Liver (tissue), 9 donors: ENCODE measurements around the gene DSE. TPM values are rescaled to one million over a fixed set of nuclear protein-coding genes. Genes with fewer than 3 reads are reported as not detected.

Experiments used
- DNase-seq: peaks from one replicate; pipeline ENCODE4 v3.0.0-alpha.2; 2017; ENCODE audit warnings: low spot score
- H3K27ac ChIP-seq, 2 donors: one replicate each; pipeline ENCODE4 v1.7.0; 2013; ENCODE audit warnings: inconsistent platforms in 2 of 2, low read length in 2 of 2, control low read depth in 1 of 2, low read depth in 1 of 2, mild to moderate bottlenecking in 1 of 2
- H3K27me3 ChIP-seq, 4 donors: one replicate each; pipeline versions ENCODE4 v1.6.1 to v1.7.0; 2013; ENCODE audit warnings: low read length in 3 of 4, inconsistent platforms in 1 of 4, mild to moderate bottlenecking in 1 of 4, moderate library complexity in 1 of 4; ENCODE audit not compliant: control insufficient read depth in 4 of 4, insufficient read depth in 4 of 4
- H3K36me3 ChIP-seq, 4 donors: one replicate each; pipeline versions ENCODE4 v1.6.1 to v1.7.0; 2013; ENCODE audit warnings: low read length in 3 of 4, mild to moderate bottlenecking in 3 of 4, low read depth in 1 of 4, moderate library complexity in 1 of 4; ENCODE audit not compliant: control insufficient read depth in 4 of 4, insufficient read depth in 3 of 4
- H3K4me1 ChIP-seq, 4 donors: one replicate each; pipeline versions ENCODE4 v1.6.1 to v1.7.0; 2013; ENCODE audit warnings: low read length in 3 of 4, mild to moderate bottlenecking in 3 of 4, moderate library complexity in 1 of 4; ENCODE audit not compliant: control insufficient read depth in 4 of 4, insufficient read depth in 4 of 4
- H3K4me3 ChIP-seq, 3 donors: one replicate each; pipeline versions ENCODE4 v1.6.1 to v1.7.0; 2013; ENCODE audit warnings: low read length in 3 of 3, control low read depth in 1 of 3, low read depth in 1 of 3, mild to moderate bottlenecking in 1 of 3
- H3K9ac ChIP-seq, 2 donors: one replicate each; pipeline ENCODE4 v1.7.0; 2013; ENCODE audit warnings: low read length in 2 of 2, mild to moderate bottlenecking in 2 of 2, moderate library complexity in 2 of 2, control low read depth in 1 of 2, low read depth in 1 of 2
- H3K9me3 ChIP-seq, 4 donors: one replicate each; pipeline versions ENCODE4 v1.6.1 to v1.7.0; 2013; ENCODE audit warnings: low read length in 3 of 4; ENCODE audit not compliant: control insufficient read depth in 4 of 4
- EGR1 ChIP-seq, 2 donors: IDR thresholded peaks; 2 replicates each; pipeline ENCODE4 v1.6.1; 2016 to 2018; ENCODE audit warnings: antibody characterized with exemption in 2 of 2, low read depth in 2 of 2
- FOXA1 ChIP-seq: IDR thresholded peaks from 2 replicates; pipeline ENCODE4 v1.6.1; 2016; ENCODE audit warnings: antibody characterized with exemption
- FOXA2 ChIP-seq: IDR thresholded peaks from 2 replicates; pipeline ENCODE4 v1.6.1; 2016; ENCODE audit warnings: antibody characterized with exemption
- GABPA ChIP-seq, 2 donors: IDR thresholded peaks in 1 of 2; conservative IDR thresholded peaks in 1 of 2; 2 replicates each; pipeline ENCODE4 v1.6.1; 2016; ENCODE audit warnings: antibody characterized with exemption in 2 of 2, mild to moderate bottlenecking in 1 of 2, moderate library complexity in 1 of 2
- HNF4A ChIP-seq, 2 donors: conservative IDR thresholded peaks; 2 replicates each; pipeline ENCODE4 v1.6.1; 2016; ENCODE audit warnings: antibody characterized with exemption in 2 of 2, mild to moderate bottlenecking in 2 of 2
- HNF4G ChIP-seq: IDR thresholded peaks from 2 replicates; pipeline ENCODE4 v1.6.1; 2016; ENCODE audit warnings: antibody characterized with exemption
- JUND ChIP-seq, 2 donors: IDR thresholded peaks; 2 replicates each; pipeline ENCODE4 v1.6.1; 2016; ENCODE audit warnings: antibody characterized with exemption in 2 of 2
- NR2F2 ChIP-seq: IDR thresholded peaks from 2 replicates; pipeline ENCODE4 v1.6.1; 2016; ENCODE audit warnings: antibody characterized with exemption
- RAD21 ChIP-seq, 2 donors: IDR thresholded peaks; 2 replicates each; pipeline ENCODE4 v1.6.1; 2016; ENCODE audit warnings: antibody characterized with exemption in 2 of 2, mild to moderate bottlenecking in 2 of 2
- RXRA ChIP-seq, 2 donors: IDR thresholded peaks; 2 replicates each; pipeline ENCODE4 v1.6.1; 2017 to 2018; ENCODE audit warnings: antibody characterized with exemption in 2 of 2, mild to moderate bottlenecking in 1 of 2
- SP1 ChIP-seq: IDR thresholded peaks from 2 replicates; pipeline ENCODE4 v1.6.1; 2018; ENCODE audit warnings: antibody characterized with exemption, mild to moderate bottlenecking
- TAF1 ChIP-seq: conservative IDR thresholded peaks from 2 replicates; pipeline ENCODE4 v1.6.1; 2016; ENCODE audit warnings: antibody characterized with exemption, mild to moderate bottlenecking
- YY1 ChIP-seq: IDR thresholded peaks from 2 replicates; pipeline ENCODE4 v1.6.1; 2016; ENCODE audit warnings: antibody characterized with exemption, mild to moderate bottlenecking
- WGBS: extraction: QIAGEN DNeasy Blood & Tissue Kit; methylation state at CpG from one replicate; pipeline ENCODE4 v1.1.7; 2013; 5-methylcytosine and 5-hydroxymethylcytosine counted together
- polyA plus RNA-seq, 2 donors: library from polyadenylated mRNA; stranded (reverse) in 1 of 2; unstranded in 1 of 2; fragments of 200-250 nt in 1 of 2; fragments of >200 nt in 1 of 2; fragmentation: Nextera tagmentation in 1 of 2; extraction: Ambion mirVana in 1 of 2; gene quantifications; one replicate each; pipeline versions ENCODE4 v1.2.1 to v1.2.3, GENCODE V29; 2013 to 2015
- total RNA-seq, 2 donors: library from RNA; depleted of rRNA; stranded (reverse); fragments of >200 nt; gene quantifications; one replicate each; pipeline ENCODE4 v1.2.3, GENCODE V29; 2014
- TF ChIP-seq, protein P1 (sequence below): IDR thresholded peaks from 2 replicates; pipeline ENCODE4 v1.6.1; 2016; ENCODE audit warnings: antibody characterized with exemption, mild to moderate bottlenecking
- TF ChIP-seq, protein P2 (sequence below): IDR thresholded peaks from 2 replicates; pipeline ENCODE4 v1.6.1; 2016; ENCODE audit warnings: antibody characterized with exemption
- TF ChIP-seq, protein P3 (sequence below): IDR thresholded peaks from 2 replicates; pipeline ENCODE4 v1.6.1; 2016; ENCODE audit warnings: antibody characterized with exemption
- TF ChIP-seq, protein P4 (sequence below): fragments of 150-350 bp; IDR thresholded peaks from 2 replicates; pipeline ENCODE4 v1.5.1; 2017; ENCODE audit warnings: improper control_type of control experiment, low read depth, low read length; ENCODE audit not compliant: missing input control
- TF ChIP-seq, protein P5 (sequence below): IDR thresholded peaks from 2 replicates; pipeline ENCODE4 v1.6.1; 2016; ENCODE audit warnings: antibody characterized with exemption
- donor health status: healthy.
- donor health status: healthy.
- donor health status: healthy.
- donor health status: healthy.
- donor health status: healthy.

The DSE gene
- total and polyA plus RNA-seq, 4 donors: 5.5 to 22.8 (median 9.6) TPM

DNA sequence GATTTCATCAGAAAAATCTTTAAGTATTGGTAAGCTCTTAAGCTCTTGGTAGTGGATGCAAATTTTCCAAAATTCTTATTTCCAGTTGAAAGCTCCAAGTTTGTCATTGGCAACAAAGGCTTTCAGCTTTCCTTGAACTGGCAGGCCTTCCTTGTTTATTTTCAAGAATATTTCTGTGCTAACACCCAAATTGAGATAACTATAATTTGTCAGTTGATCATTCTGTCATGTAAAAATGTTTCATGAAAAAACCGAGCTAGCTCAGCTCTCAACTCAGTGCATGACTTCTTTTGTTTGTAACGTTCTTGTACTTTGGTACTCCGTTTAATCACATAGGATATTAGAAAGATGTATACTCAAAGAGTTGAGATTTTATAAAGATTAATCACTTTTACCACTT, 51.5 kb downstream of the DSE start:
- no peak overlapping the region for H3K9ac ChIP-seq
- no peaks in the 10 kb centered on the region for H3K27me3 ChIP-seq
- no peak overlapping the region for H3K4me3 ChIP-seq
- H3K4me1 ChIP-seq: peaks cover 0 to 8% (median 1%) of the 10 kb centered on the region in 4 donors
- WGBS: 81% methylated on average over 3 of the region's 3 CpGs
- H3K36me3 ChIP-seq: peaks cover 0 to 2% (median 0%) of the 10 kb centered on the region in 4 donors
- H3K9me3 ChIP-seq: no peaks in the 10 kb centered on the region
- TF ChIP-seq, protein P1, sequence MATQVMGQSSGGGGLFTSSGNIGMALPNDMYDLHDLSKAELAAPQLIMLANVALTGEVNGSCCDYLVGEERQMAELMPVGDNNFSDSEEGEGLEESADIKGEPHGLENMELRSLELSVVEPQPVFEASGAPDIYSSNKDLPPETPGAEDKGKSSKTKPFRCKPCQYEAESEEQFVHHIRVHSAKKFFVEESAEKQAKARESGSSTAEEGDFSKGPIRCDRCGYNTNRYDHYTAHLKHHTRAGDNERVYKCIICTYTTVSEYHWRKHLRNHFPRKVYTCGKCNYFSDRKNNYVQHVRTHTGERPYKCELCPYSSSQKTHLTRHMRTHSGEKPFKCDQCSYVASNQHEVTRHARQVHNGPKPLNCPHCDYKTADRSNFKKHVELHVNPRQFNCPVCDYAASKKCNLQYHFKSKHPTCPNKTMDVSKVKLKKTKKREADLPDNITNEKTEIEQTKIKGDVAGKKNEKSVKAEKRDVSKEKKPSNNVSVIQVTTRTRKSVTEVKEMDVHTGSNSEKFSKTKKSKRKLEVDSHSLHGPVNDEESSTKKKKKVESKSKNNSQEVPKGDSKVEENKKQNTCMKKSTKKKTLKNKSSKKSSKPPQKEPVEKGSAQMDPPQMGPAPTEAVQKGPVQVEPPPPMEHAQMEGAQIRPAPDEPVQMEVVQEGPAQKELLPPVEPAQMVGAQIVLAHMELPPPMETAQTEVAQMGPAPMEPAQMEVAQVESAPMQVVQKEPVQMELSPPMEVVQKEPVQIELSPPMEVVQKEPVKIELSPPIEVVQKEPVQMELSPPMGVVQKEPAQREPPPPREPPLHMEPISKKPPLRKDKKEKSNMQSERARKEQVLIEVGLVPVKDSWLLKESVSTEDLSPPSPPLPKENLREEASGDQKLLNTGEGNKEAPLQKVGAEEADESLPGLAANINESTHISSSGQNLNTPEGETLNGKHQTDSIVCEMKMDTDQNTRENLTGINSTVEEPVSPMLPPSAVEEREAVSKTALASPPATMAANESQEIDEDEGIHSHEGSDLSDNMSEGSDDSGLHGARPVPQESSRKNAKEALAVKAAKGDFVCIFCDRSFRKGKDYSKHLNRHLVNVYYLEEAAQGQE: no peak
- TF ChIP-seq TAF1 (no peak), YY1 (no peak), NR2F2 (no peak), JUND (IDR thresholded peaks at IDR 0.05) (no peak), FOXA1 (no peak), FOXA2 (no peak), HNF4G (no peak), RXRA (IDR thresholded peaks at IDR 0.05) (no peak), EGR1 (IDR thresholded peaks at IDR 0.05; ENCODE audit: low read depth in 2 of 2) (no peak), RAD21 (IDR thresholded peaks at IDR 0.05) (no peak), HNF4A (conservative IDR thresholded peaks at IDR 0.05) (no peak), GABPA (IDR thresholded peaks at IDR 0.05 in 1 of 2, conservative IDR thresholded peaks at IDR 0.05 in 1 of 2) (no peak), SP1 (no peak)
- TF ChIP-seq, protein P2, sequence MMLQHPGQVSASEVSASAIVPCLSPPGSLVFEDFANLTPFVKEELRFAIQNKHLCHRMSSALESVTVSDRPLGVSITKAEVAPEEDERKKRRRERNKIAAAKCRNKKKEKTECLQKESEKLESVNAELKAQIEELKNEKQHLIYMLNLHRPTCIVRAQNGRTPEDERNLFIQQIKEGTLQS: no peak
- TF ChIP-seq, protein P3, sequence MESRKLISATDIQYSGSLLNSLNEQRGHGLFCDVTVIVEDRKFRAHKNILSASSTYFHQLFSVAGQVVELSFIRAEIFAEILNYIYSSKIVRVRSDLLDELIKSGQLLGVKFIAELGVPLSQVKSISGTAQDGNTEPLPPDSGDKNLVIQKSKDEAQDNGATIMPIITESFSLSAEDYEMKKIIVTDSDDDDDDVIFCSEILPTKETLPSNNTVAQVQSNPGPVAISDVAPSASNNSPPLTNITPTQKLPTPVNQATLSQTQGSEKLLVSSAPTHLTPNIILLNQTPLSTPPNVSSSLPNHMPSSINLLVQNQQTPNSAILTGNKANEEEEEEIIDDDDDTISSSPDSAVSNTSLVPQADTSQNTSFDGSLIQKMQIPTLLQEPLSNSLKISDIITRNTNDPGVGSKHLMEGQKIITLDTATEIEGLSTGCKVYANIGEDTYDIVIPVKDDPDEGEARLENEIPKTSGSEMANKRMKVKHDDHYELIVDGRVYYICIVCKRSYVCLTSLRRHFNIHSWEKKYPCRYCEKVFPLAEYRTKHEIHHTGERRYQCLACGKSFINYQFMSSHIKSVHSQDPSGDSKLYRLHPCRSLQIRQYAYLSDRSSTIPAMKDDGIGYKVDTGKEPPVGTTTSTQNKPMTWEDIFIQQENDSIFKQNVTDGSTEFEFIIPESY: no peak
- TF ChIP-seq, protein P4, sequence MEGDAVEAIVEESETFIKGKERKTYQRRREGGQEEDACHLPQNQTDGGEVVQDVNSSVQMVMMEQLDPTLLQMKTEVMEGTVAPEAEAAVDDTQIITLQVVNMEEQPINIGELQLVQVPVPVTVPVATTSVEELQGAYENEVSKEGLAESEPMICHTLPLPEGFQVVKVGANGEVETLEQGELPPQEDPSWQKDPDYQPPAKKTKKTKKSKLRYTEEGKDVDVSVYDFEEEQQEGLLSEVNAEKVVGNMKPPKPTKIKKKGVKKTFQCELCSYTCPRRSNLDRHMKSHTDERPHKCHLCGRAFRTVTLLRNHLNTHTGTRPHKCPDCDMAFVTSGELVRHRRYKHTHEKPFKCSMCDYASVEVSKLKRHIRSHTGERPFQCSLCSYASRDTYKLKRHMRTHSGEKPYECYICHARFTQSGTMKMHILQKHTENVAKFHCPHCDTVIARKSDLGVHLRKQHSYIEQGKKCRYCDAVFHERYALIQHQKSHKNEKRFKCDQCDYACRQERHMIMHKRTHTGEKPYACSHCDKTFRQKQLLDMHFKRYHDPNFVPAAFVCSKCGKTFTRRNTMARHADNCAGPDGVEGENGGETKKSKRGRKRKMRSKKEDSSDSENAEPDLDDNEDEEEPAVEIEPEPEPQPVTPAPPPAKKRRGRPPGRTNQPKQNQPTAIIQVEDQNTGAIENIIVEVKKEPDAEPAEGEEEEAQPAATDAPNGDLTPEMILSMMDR: no peak
- TF ChIP-seq, protein P5, sequence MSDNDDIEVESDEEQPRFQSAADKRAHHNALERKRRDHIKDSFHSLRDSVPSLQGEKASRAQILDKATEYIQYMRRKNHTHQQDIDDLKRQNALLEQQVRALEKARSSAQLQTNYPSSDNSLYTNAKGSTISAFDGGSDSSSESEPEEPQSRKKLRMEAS: no peak
- DNase-seq: no peak
- no peak overlapping the region for H3K27ac ChIP-seq
